ENCODE measurements around the gene SGSM1.

Gene SGSM1

GRCh38 chr22:24776525-24776924 is 29.5 kb upstream of the SGSM1 start:
- H3K4me3 ChIP-seq (ENCODE audit: low read depth, low read length), result no peak overlapping the region
- DNase-seq (ENCODE audit: low read depth, low spot score), result no peak
- ChIA-PET CTCF (interaction anchor here (1.7 kb wide), 1 partner anchor 27 kb away, joined by 6 read pairs; no protein-coding TSS in a partner anchor), POLR2A (no interaction called here)
- no peak for TF ChIP-seq CTCF (IDR thresholded peaks at IDR 0.05; ENCODE audit: insufficient read depth, low read length, missing control alignments)

- ChIA-PET CTCF (no interaction called here), POLR2A (no interaction called here)
- DNase-seq (ENCODE audit: low read depth, low spot score), result no peak
- TF ChIP-seq CTCF (IDR thresholded peaks at IDR 0.05; ENCODE audit: insufficient read depth, low read length, missing control alignments), result no peak
- no peak overlapping the region for H3K4me3 ChIP-seq (ENCODE audit: low read depth, low read length)
These were observed 16.5 kb upstream of the SGSM1 start for GRCh38 chr22:24789516-24789915.

GRCh38 chr22:24791362-24791761 is 14.6 kb upstream of the SGSM1 start:
- TF ChIP-seq CTCF (IDR thresholded peaks at IDR 0.05; ENCODE audit: insufficient read depth, low read length, missing control alignments), result no peak
- ChIA-PET POLR2A (no interaction called here), CTCF (interaction anchor here (1.1 kb wide), 1 partner anchor 12 kb away, joined by 5 read pairs; no protein-coding TSS in a partner anchor)

GRCh38 chr22:24796056-24796455 is 10.0 kb upstream of the SGSM1 start:
- ChIA-PET CTCF (no interaction called here), POLR2A (no interaction called here)
- DNase-seq (ENCODE audit: low read depth, low spot score), result no peak
- no peak overlapping the region for H3K4me3 ChIP-seq (ENCODE audit: low read depth, low read length)
- no peak for TF ChIP-seq CTCF (IDR thresholded peaks at IDR 0.05; ENCODE audit: insufficient read depth, low read length, missing control alignments)

More at GRCh38 chr22:24791362-24791761, 14.6 kb upstream of the SGSM1 start:
- DNase-seq (ENCODE audit: low read depth, low spot score), result no peak
- no peak overlapping the region for H3K4me3 ChIP-seq (ENCODE audit: low read depth, low read length)

GRCh38 chr22:24796860-24797259 is 9.2 kb upstream of the SGSM1 start:
- DNase-seq (ENCODE audit: low read depth, low spot score), result no peak
- CTCF ChIA-PET, result no interaction called here
- no peak for TF ChIP-seq CTCF (IDR thresholded peaks at IDR 0.05; ENCODE audit: insufficient read depth, low read length, missing control alignments)
- POLR2A ChIA-PET, result no interaction called here
- H3K4me3 ChIP-seq (ENCODE audit: low read depth, low read length), result no peak overlapping the region

- ChIA-PET POLR2A (no interaction called here), CTCF (interaction anchor here (0.9 to 2.0 kb wide), 4 partner anchors 12 to 48 kb away, joined by 4 to 5 read pairs (median 4); no protein-coding TSS in a partner anchor)
- no peak overlapping the region for H3K4me3 ChIP-seq (ENCODE audit: low read depth, low read length)
- TF ChIP-seq CTCF (IDR thresholded peaks at IDR 0.05; ENCODE audit: insufficient read depth, low read length, missing control alignments), result no peak
- no peak for DNase-seq (ENCODE audit: low read depth, low spot score)
These were observed 4.0 kb upstream of the SGSM1 start for GRCh38 chr22:24801901-24802465.

All from AG04449 (cell line).